ENCODE results near the gene GPX4. TPM values are rescaled to one million over a fixed set of nuclear protein-coding genes. Genes with fewer than 3 reads are reported as not detected.

The GPX4 gene
- total RNA-seq, 2 experiments from 2014 or later, result 205 to 209 TPM

GRCh38 chr19:1130771-1131717 lies 27.2 kb downstream of the GPX4 start:
- ChIA-PET POLR2A (interaction anchor here (0.6 to 2.0 kb wide), 10 partner anchors 13 to 64 kb away, joined by 3 to 7 read pairs (median 6); partner anchors contain the start of gene ARHGAP45), CTCF (interaction anchor here (1.3 to 6.2 kb wide), 8 partner anchors 13 to 135 kb away, joined by 3 to 46 read pairs (median 6); partner anchors contain the start of gene GPX4)

DNA sequence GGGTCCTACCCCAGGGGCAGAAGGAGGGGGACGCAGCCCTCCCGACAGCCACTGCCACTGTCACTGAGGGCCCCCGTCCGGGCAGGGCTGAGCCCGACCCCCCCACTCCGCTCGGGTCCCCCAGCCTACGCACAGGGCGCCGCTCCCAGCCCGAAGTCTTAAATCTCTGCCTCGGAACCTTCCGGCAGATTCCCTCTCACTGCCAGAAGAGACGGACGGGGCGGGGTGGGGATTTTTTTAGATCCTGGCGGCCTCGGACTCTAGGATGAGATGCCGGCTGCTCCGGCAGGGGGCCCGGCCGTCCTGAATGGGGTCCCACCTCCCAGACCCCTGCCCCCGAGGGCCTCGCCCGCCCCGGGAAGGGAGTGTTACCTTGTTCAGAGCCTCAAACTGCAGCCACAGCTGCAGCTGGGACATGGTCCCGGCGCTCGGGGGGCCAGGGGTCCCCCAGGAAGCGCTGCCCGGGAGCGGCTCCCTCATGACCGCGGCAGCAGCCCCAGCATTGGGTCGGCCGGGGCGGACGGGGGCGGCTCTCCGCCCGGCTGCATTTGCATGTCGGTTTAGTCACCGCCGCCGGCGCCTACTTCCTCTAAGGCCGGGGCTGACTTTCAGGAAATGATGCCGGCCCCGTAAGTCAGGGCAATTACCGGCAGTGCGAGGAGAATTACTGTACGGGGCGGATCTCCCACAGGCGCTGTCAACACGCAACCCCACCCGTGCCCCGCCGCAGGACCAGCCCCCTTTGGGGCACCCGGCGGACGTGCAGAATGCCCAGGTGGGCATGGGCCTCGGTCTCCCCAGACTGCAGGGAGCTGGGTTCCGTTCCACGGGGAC lies 28.1 kb downstream of the GPX4 start:
- POLR2A ChIA-PET, result interaction anchor here (0.6 to 2.0 kb wide), 10 partner anchors 12 to 93 kb away, joined by 3 to 9 read pairs (median 4); partner anchors contain the start of gene ARHGAP45
- CTCF ChIA-PET, result interaction anchor here (0.9 to 6.2 kb wide), 8 partner anchors 18 to 112 kb away, joined by 3 to 46 read pairs (median 4); partner anchors contain the start of gene GPX4

GRCh38 chr19:1132552-1133383 lies 29.0 kb downstream of the GPX4 start:
- ChIA-PET POLR2A (interaction anchor here (0.6 to 2.0 kb wide), 7 partner anchors 12 to 94 kb away, joined by 3 to 9 read pairs (median 4); partner anchors contain the start of gene ARHGAP45), CTCF (interaction anchor here (0.8 to 6.2 kb wide), 8 partner anchors 19 to 111 kb away, joined by 3 to 46 read pairs (median 3); no protein-coding TSS in a partner anchor)

- CTCF ChIA-PET, result interaction anchor here (0.8 to 6.2 kb wide), 6 partner anchors 20 to 119 kb away, joined by 3 to 46 read pairs (median 4); no protein-coding TSS in a partner anchor
- POLR2A ChIA-PET, result interaction anchor here (0.6 to 1.1 kb wide), 4 partner anchors 28 to 59 kb away, joined by 3 to 9 read pairs (median 4); no protein-coding TSS in a partner anchor
Measured at GRCh38 chr19:1133471-1133929, 29.7 kb downstream of the GPX4 start.

GRCh38 chr19:1134431-1134830 lies 30.6 kb downstream of the GPX4 start:
- POLR2A ChIA-PET, result interaction anchor here (1.1 kb wide), 1 partner anchor 52 kb away, joined by 3 read pairs; no protein-coding TSS in a partner anchor
- CTCF ChIA-PET, result interaction anchor here (0.7 to 6.2 kb wide), 3 partner anchors 58 to 118 kb away, joined by 3 to 46 read pairs (median 3); no protein-coding TSS in a partner anchor

- ChIA-PET POLR2A (interaction anchor here (0.6 kb wide), 1 partner anchor 8 kb away, joined by 6 read pairs; no protein-coding TSS in a partner anchor), CTCF (no interaction called here)
Measured at GRCh38 chr19:1135454-1135853, 31.7 kb downstream of the GPX4 start.

- CTCF ChIA-PET, result interaction anchor here (0.6 kb wide), 1 partner anchor 35 kb away, joined by 4 read pairs; no protein-coding TSS in a partner anchor
- POLR2A ChIA-PET, result no interaction called here
Measured at GRCh38 chr19:1136201-1136600, 32.4 kb downstream of the GPX4 start.

GRCh38 chr19:1136621-1137317 lies 33.0 kb downstream of the GPX4 start:
- CTCF ChIA-PET, result interaction anchor here (0.6 kb wide), 1 partner anchor 36 kb away, joined by 4 read pairs; no protein-coding TSS in a partner anchor

DNA sequence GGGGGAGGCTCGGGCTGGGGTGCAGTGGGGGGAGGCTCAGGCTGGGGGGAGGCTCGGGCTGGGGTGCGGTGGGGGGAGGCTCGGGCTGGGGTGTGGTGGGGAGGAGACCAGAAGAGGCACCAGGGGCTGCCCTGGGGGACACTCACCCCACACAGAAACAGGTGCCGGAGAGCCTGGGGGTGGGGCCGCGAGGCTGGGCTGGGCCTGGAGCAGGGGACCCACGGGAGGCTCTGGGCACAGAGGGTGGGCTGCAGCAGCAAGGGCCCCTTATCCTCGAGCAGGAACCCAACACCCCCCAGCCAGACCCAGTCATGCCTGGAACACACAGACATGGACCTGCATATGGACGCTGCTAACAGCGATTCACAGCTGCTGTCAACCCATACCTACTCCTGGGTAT lies 34.3 kb downstream of the GPX4 start:
- ChIA-PET CTCF (no interaction called here), POLR2A (no interaction called here)

More at GRCh38 chr19:1136621-1137317, 33.0 kb downstream of the GPX4 start:
- POLR2A ChIA-PET, result no interaction called here

DNA sequence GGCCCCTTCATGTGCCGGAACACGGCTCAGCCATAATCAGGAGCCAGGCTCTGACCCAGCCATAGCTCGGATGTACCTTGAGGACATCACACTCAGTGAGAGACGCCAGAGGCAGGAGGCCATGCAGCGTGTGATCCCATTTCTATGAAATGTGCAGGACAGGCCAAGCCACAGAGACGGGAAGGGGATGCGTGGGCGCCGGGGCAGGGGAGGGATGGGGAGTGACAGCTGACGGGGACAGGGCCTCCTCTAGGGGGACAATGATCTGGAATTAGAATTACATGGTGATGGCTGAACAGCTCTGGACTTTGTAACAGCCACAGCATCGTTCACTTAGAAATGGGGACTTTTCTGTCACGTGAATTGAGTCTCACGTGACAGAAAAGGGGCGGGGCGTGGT lies 35.3 kb downstream of the GPX4 start:
- ChIA-PET POLR2A (no interaction called here), CTCF (no interaction called here)

DNA sequence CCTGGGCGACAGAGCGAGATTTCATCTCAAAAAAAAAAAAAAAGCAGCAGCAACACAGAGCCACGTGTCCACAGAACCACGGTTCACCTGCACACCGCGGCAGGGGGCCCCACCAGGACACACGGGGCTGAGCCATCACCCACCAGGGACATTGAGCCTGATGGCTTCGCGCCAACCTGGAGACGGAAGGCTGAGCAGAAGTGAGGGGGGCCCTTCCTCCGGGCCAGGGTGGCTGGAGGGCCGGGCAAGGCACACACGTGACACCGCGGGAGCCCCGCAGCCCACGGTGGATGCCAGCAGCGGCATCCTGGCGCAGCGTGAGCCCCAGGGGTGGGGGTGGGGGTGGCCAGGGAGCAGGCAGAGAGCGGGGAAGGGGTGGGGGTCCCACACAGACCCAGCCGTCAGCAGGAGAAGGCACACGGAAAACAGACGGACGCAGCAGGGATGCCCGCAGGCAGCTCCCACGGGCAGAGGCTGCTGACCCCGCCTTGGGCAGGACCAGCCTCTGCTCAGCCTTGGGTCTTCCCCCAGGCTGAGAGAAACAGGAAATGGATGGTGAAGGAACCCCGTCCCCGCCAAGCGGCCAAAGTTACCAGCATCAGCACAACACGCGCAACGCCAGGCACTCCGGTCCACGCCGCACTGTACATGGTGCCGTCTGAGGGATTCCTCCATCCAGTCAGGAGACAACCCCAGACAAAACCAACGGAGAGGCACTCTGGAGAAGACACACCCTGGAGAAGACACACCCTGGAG lies 36.7 kb downstream of the GPX4 start:
- POLR2A ChIA-PET, result interaction anchor here (0.7 kb wide), 1 partner anchor 412 kb away, joined by 4 read pairs; no protein-coding TSS in a partner anchor
- CTCF ChIA-PET, result interaction anchor here (0.7 to 1.3 kb wide), 2 partner anchors 70 to 99 kb away, joined by 3 read pairs; no protein-coding TSS in a partner anchor

GRCh38 chr19:1141944-1142343 lies 38.1 kb downstream of the GPX4 start:
- POLR2A ChIA-PET, result no interaction called here
- CTCF ChIA-PET, result interaction anchor here (1.3 kb wide), 1 partner anchor 97 kb away, joined by 3 read pairs; no protein-coding TSS in a partner anchor

DNA sequence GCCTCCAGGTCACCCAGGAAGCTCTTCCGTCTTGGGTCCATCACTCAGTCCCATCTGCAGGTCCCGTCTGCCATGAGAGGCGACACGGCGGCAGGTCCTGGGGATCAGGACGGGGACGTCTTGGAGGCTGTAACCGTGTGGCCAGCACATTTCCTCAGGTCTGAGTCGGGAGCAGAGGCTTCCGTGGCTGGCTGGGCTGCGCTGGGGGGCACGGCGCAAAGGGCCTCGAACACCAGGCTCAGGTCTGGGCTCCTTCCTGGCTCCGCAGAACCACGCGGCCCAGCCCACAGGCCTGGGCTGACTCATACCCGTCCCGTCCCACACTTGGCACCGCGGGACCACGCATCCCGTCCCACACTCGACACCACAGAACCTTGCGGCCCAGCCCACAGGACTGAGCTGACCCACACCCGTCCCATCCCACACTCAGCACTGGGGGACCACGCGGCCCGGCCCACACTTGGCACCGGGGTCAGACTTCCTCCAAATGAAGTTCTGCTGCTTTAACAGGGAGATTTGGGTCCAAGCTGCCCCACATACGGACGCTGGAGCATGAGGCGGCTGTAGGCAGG lies 40.1 kb downstream of the GPX4 start:
- ChIA-PET CTCF (no interaction called here), POLR2A (no interaction called here)

DNA sequence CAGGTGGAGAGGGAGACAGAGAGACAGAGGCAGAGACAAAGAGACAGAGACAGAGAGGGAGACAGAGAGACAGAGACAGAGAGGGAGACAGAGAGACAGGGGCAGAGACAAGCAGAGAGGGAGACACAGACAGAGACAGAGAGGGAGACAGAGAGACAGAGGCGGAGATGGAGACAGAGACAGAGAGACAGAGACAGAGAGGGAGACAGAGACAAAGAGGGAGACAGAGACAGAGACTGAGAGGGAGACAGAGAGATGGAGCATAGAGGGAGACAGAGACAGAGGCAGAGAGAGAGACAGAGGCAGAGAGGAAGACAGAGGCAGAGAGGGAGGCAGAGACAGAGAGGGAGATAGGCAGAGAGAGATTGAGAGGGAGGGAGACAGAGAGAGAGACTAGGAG lies 40.9 kb downstream of the GPX4 start:
- POLR2A ChIA-PET, result no interaction called here
- CTCF ChIA-PET, result no interaction called here

GRCh38 chr19:1145635-1146411 lies 42.0 kb downstream of the GPX4 start:
- CTCF ChIA-PET, result interaction anchor here (0.7 kb wide), 1 partner anchor 433 kb away, joined by 3 read pairs; no protein-coding TSS in a partner anchor
- POLR2A ChIA-PET, result no interaction called here

DNA sequence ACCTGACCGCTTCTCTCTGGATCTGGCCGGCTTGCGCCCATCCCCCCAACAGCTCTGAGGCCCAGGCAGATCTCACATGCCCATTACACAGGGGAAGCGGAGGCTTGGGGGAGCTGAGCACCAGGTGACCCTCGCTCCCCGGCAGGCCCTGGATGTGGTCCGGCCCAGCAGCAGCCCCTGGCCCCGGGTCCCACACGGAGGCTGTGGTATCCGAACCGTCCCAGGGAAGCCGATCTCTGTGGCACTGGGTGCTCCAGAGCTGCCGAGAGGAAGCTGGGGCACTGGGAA lies 42.6 kb downstream of the GPX4 start:
- POLR2A ChIA-PET, result no interaction called here
- CTCF ChIA-PET, result no interaction called here

Measured in activated CD8-positive, alpha-beta memory T cell treated with anti-CD3 and anti-CD28 coated beads for 36 hours (primary cell).